Hippocampal formation (tissue), 2 donors: ENCODE results near the gene CD40.

Experiments
- DNase-seq, 2 donors: peaks; one replicate each; lab custom pipeline; 2025; lab: John Stamatoyannopoulos, UW

Gene CD40

GRCh38 chr20:46148313-46149208, 30.4 kb downstream of the CD40 start:
- DNase-seq: no peak

GRCh38 chr20:46150943-46151342, 32.8 kb downstream of the CD40 start:
- no peak for DNase-seq

- no peak for DNase-seq
These were observed 33.8 kb downstream of the CD40 start for GRCh38 chr20:46151936-46152335.

GRCh38 chr20:46152824-46153586, 34.9 kb downstream of the CD40 start:
- no peak for DNase-seq

- DNase-seq: no peak
These were observed 36.2 kb downstream of the CD40 start for GRCh38 chr20:46154305-46154704.

GRCh38 chr20:46154796-46155195, 36.7 kb downstream of the CD40 start:
- DNase-seq: no peak

GRCh38 chr20:46156065-46156464, 38.0 kb downstream of the CD40 start:
- no peak for DNase-seq

GRCh38 chr20:46157076-46157592, 39.0 kb downstream of the CD40 start:
- DNase-seq: no peak

- no peak for DNase-seq
These were observed 39.5 kb downstream of the CD40 start for GRCh38 chr20:46157625-46158024.

- no peak for DNase-seq
These were observed 40.4 kb downstream of the CD40 start for GRCh38 chr20:46158476-46158987.

GRCh38 chr20:46159101-46159897, 41.2 kb downstream of the CD40 start:
- DNase-seq: no peak

- no peak for DNase-seq
These were observed 42.5 kb downstream of the CD40 start for GRCh38 chr20:46160661-46161060.

GRCh38 chr20:46161921-46162320, 43.8 kb downstream of the CD40 start:
- DNase-seq: no peak

GRCh38 chr20:46164254-46164653, 46.1 kb downstream of the CD40 start:
- no peak for DNase-seq

- no peak for DNase-seq
These were observed 49.0 kb downstream of the CD40 start for GRCh38 chr20:46167080-46167479.

GRCh38 chr20:46168438-46168837, 50.3 kb downstream of the CD40 start:
- DNase-seq: no peak

GRCh38 chr20:46169245-46170171, 51.4 kb downstream of the CD40 start:
- DNase-seq: no peak

- no peak for DNase-seq
These were observed 53.4 kb downstream of the CD40 start for GRCh38 chr20:46171476-46171875.

GRCh38 chr20:46171909-46172308, 53.8 kb downstream of the CD40 start:
- DNase-seq: no peak

GRCh38 chr20:46172455-46172854, 54.3 kb downstream of the CD40 start:
- no peak for DNase-seq
